Measurements from ENCODE around the gene ACSF3.
"Not testable (repeated sequence)": the region's sequence is repeated elsewhere in the genome, so short reads cannot be mapped to it uniquely, and the experiment has no call there.

ACSF3 gene

DNA sequence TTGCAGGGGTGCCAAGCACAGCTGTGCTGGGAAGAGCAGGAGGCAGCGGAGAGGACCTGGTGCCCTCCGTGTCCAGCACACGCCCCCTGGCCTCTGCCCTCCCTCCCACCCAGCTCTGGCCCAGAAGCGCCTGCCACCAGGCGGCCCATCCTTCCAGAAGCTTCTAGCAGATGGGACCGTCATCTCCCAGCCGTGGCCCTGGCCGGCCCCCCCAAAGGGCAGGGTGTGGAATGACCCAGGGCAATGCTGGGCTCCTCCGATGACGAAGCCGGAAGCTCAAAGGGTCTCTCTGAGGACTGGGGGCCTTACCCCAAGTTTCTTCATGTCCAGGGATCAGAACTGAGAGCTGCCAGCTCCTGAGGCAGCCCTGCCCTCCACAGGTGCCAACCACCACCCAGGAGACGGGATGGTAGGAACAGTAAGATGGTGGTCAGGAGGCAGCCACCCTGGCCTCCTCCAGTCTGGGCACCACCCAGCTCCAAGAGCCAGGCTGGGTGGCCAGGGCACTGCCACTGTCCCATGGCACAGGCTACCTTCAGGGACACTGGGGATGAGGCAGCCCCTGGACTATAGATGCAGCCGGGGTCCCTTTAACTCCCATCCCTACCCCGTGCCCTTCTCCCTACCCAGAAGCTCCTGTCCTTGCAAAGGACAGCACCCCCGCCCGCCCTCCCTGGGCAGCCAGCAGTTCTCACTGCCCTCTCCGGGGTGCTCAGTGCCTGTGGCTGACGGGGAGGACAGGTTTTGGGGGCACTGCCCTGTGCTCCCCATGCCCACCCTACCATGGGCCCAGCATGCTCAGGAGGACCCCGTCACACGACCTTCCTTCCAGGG, 71.4 kb downstream of the ACSF3 start:
- no peak for FAIRE-seq

DNA sequence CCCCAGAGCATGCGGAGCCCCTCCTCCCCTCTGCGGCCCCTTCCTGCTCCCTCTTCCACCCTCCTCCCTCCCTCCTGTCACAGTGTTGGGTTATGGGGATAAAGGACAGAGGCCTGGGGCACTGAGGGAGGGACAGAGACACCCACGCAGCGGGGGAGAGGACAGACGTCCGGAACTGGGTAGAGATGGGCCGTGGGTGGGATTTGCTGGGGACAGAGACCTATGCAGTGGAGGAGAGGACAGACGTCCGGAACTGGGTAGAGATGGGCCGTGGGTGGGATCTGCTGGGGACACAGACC, 72.0 kb downstream of the ACSF3 start:
- not testable (repeated sequence) for FAIRE-seq

DNA sequence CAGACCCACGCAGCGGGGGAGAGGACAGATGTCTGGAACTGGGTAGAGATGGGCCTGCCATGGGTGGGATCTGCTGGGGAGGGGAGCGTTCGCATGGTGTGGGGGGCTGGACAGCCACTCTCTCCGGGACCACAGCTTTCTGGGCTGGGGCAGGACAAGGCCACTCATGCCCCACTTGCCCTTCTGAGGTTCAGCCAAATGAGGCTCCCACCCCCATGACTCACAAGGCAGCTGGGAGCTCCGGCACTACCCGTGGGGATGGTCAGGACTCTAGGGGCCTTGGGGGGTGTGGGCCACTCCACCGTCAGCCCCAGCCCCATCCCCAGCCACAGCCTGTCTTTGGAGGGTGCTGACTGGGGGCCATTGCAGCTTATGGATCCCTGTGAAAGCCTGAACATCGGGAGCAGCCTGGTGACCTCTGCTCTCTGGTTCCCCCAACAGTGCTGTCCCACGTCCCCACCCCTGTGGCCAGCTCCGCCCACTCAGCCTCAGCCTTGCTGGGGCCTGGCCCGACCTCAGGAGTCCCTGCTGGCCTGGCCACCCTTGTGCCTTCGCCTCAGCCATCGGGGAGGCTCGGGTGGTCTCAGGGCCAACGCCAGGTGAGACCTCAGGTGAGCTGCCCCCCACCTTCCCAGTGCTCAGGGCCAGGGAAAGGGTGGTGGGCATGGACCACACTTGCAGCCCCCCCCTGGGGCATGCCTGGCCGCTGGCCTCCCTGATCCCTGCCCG, 73.2 kb downstream of the ACSF3 start:
- no peak for FAIRE-seq

DNA sequence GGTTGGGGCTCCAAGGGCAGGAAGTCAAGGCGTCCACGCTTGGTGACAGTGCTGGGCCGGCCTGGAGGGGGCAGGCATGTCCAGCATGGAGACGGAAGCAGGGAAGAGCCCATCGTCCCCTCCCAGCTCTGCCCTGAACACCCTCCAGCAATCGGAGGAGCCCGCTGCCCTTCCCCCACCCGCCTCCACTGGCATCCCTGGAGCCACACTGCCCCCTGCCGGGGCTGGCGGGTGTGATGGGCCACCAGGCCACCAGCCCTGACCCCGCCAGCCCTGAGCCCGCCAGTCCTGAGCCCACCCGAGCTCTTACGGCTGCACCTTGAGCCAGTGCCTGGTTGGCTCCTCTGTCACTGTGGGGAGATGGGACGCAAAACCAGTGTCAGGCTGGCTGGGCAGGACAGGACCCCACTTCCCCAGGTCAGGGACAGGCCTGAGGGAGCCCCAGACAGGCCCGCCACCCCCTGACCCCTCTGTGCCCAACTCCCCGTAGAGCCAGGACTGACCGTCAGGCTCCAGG, 73.8 kb downstream of the ACSF3 start:
- no peak for FAIRE-seq

DNA sequence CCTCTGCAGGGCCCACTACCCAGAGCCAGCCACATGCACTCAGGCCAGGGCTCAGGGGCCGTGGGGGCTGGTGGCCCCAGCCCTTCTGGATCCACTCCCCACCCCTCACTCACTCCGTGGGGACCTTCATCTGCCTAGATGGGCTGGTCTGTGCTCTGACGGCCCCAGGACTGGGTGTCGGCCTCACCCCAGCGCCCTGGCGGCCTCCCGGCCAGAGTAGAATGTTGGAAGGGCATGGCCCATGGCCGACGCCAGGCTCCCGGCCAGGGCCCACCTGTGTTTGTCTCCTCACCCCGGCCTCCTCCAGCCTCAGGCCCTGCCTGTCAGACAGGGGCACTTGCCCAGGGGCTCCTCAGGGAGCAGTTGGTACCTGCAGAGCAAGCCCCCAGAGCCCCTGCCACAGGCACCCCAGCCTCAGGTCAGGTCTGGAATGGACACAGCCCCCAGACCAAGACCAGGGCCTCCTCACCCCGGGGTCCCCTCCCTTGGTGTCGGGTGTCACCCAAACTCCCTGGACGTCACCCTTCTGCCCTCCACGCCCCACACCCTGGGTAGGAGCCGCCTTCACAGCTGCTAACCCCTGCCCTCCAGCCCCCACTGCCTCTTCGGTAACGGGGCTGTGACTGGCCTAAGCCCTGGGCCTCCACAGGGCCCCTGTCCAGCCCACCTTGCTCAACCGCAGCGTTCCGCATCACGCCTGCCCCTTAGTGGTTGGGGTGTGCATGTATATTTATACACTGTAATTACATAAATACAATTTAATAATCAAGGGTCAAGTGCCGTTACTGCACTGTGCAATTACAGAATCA, 74.9 kb downstream of the ACSF3 start:
- FAIRE-seq = no peak

DNA sequence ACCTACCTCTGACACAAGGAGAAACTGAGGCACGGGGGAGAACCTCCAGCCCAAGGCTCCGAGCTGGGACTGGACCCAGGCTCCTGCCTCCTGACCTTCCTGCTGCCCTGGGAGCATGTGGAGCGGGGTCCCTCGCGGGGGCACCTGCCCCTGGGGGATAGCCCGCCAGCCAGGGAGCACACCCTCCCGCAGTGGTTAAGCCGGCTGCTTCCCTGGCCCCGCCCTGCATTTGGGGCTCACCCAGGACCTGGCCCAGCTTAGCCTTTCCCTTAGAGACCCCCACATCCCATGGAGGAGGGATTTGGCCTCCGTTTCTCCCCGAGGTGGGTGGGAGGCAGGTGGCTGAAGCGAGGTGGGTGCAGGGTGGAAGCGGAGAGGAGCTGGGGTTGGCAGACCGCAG, 76.1 kb downstream of the ACSF3 start:
- FAIRE-seq = no peak

DNA sequence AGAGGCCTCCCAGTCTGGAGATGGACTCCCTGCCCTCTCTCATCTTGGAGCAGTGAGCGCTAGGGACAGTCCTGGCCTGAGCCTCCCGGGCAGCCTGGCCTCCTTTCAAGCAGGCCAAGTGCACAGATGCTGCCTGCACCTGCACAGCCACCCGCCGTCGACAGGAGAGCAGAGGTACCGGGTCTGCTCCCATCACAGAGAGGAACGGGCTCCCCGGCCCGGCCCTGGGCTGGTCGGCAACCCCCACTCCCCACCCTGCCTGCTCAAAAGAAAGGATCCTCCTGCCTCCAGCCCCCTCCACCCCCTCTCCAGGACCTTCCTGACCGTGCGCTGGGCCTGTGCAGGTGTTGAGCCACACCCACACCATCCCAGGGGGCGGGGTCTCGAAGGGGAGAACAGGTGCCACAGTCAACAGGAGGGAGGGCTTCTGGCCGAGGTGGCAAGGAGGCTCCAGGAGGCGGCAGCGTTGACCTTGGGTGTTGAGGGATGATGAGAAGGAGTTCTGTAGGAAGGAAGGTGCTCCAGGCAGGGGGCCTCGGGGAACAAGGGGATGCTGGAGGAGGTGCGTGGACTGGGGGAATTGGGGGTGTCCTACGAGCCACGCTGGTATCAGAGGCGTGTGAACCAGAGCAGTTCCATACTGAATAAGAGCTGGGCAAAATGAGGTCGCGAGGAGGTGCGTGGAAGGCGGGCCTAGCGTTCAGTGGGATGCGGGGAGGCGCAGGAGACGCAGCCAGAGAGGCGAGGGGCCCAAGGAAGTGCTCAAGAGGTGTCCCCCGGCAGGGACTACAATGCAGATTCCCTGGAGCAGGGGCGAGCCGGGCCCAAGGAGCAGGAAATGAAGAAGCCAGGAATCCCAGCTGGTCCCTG, 76.9 kb downstream of the ACSF3 start:
- FAIRE-seq = no peak

DNA sequence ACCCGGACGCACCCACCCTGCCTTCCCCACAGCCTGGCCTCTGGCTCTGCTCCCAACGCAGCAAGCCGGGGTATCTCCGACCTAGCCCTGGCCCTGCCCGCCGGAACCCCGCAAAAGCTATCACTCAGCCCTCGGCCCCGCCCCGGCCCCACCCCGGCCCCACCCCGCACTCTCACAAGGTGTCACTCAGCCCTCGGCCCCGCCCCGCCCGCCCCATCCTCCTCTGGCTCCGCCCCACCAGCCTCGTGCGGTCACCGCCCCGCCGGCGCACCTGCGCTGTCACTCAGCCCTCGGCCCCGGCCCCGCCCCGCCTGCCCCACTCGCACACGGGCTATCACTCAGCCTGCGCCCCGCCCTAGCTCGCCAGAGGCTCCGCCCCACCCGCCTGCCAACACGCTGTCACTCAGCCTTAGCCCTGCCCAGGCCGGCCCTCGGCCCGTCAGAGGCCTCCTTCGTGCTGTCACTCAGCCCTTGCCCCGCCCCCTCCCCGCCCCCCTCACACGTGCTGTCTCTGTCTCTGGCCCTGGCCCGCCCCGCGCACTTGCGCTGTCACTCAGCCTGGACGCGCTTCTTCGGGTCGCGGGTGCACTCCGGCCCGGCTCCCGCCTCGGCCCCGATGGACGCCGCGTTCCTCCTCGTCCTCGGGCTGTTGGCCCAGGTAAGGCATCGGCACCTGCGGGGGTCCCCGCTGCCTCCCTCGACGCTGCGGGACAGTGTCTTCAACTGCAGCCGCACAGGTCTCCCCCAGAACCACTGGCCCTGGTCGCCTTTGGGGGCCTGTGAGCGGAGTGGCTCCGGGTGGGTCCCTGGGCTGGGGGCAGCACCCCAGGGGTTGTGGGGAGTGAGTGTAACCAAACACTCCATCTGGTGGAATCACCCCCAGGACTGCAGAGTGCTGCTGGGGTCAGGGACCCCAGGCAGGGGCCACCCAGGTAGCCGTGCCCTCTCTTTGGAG, 77.8 kb downstream of the ACSF3 start, which contains the start of gene CDH15:
TSS of gene CDH15 (plus strand) at position 533 of the 955 bp plus-strand sequence. CDS start at position 617, 84 bp downstream.
- no peak for FAIRE-seq

DNA sequence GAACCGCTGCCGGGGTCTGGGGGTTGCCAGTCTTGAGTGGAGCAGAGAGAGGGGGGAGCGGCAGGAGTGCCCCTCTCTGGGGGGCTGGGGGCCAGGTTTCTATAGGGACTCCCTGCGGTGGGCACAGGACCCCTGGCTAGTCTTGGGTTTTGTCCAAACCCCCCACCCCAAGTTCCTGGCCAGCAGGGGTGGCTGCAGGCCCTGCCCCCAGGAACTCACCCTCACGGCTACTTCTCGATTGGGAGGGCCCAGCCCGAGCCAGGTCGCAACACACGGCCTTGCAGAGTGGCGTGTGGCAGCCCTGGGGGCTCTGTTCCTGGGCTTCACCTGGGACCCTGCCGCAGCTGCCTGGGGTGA, 78.5 kb downstream of the ACSF3 start:
- no peak for FAIRE-seq

DNA sequence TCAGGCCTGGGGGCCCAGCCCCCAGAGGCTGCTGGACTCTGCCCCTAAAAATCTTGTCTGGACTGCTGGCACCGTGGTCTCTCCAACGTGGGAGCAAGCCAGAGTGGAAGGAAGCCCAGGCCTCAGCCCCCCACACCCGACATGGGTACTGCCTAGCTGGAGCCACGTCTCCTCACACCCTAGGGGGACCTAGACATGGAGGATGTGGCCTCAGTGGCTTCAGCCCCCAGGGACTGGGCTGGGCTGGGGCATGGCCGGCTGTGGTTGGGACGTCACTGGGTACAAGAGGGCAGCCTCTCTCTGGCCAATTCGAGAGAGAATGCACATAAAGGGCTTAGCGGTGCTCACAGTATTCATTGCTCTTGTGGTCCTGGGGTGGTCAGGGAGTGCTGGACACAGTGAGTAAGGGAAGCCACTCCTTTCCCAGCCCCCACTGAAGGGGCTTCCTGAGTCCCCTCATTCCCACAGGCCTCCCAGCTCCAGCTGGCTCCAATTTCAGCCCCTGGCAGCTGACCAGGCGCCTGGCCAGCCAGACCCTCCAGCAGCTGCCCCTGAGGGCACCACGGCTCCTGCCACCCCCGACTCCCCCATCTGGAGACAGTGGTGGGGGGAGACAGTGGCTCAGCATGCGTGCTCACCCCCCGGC, 79.0 kb downstream of the ACSF3 start:
- FAIRE-seq = no peak

DNA sequence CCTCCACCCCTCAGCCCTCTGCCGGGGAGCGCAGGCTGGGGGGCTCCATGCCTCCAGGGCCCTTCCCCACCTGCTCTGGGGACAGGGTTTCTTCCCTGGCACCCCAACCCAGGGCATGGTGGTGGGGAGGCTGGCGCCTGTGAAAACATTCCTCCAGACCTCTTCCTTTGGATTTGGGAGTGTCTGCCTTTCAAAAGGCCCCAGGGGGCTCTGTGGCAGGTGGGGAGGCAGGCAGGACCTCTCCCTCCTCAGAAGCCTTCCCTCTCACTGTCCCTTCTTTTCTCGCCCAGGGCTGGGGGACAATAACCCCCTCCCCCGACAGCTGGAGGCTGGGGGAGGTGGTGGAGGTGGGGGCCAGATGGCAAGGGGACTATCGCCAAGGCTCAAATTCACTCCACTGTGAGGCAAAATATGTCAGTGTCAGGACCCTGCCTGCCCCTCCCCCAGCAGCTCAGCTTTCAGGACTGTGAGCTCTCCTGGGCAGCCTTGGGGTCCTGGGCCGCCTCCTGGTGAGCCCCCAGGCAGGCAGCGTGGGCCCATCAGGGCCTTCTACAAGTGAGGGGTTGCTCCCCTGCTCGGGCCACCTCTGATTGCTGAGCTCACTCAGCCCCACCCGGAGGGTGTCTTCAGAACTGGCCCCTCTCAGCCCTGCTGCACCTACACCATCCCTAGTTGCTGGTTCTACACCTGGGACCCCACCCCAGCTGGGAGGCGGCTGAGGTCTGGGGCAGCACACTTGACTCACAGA, 79.7 kb downstream of the ACSF3 start:
- no peak for FAIRE-seq

DNA sequence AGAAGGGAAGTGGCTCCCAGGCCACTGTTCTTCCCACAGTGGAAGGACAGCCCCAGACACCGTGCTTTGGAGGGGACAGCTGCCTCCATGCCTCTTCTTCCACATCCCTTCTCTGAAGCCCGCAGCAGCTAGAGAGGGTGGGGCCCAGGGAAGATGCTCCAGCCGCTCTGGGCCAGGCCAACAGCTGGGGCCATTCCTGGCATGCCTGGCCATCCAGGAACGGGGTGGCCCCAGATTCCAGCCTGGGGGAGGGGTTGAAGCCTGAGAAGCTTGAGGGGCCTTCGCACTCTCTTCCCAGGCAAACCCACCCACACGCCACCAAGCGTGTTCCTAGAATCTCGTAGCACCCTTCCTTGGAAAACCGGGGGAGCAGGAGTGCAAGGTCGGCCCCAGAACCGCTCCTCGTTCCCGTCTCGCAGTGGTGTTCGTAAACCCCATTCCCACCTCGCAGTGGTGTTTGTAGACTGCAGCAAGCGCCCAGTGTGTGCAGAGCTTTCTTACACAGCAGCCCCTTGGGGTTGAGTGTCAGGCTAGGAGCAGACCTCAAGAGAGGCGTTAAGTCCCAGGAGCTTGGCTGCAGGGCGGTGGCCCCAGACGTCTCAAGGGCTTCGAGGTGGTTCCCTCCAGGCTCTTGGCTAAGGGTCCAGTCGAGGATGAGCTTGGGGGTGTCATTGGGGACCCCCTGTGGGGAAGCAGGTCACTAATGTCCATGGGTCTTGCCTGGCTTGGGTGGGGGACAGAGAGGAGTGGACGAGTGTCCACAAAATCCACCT, 80.6 kb downstream of the ACSF3 start:
- FAIRE-seq = no peak

DNA sequence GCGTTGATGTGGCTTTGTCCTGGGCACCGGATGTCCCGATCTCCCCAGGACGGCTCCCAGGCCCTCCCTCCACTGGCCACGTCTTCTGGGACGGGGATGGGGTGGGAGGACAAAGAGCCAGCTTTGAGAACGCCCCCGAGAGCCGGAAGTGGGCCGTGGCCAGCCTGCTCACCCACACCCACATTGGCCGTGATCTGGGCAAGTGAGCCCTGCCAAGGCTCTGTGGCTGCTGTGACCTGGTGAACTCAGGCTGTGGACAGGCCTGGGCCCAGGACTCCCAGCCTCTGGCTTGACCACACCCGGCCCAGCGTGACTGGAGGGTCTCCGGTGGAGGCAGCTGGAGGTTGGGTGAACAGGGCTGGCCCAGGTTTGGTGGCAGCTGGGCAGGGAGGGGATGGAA, 81.2 kb downstream of the ACSF3 start:
- FAIRE-seq = no peak

DNA sequence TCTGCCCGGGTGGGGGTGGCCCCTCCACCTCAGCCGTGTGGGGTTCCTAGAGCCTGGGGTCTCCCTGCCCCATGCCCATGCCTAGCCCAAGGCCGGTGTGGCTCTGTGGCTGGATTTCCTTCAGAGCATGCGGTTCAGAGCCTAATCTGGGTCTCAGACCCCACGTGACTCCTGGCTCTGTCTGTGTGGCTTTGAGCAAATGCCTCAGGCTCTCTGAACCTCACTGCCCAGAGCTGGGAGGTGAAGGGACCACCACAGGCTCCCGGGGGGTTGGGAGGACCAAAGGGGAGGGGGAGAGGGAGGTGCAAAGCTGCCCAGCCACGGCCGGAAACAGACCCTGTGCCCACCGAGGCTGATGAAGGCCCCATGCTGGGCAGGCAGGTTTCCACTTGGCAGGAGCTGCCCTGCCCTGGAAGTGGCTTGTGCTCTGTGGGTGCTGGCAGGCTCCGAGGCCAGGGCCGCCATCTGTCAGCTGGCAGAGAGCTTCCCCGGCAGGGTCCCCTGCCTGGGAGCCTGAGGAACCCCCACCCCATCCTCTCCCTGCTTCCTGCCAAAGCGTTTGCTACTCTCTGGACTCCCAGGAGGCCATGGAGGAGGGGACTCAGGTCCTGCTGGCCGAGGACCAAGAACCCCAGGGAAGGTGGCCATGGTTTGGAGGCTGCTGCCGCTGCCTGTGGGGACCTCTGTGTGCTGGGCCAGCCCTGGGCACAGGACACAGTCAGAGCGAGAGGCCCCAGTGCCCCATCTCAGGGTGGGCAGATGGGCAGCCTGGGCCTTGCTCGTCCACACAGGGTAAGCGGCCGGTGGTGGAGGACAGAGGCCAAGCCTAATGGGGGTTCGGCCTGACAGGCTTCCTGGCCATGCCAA, 81.9 kb downstream of the ACSF3 start:
- no peak for FAIRE-seq

DNA sequence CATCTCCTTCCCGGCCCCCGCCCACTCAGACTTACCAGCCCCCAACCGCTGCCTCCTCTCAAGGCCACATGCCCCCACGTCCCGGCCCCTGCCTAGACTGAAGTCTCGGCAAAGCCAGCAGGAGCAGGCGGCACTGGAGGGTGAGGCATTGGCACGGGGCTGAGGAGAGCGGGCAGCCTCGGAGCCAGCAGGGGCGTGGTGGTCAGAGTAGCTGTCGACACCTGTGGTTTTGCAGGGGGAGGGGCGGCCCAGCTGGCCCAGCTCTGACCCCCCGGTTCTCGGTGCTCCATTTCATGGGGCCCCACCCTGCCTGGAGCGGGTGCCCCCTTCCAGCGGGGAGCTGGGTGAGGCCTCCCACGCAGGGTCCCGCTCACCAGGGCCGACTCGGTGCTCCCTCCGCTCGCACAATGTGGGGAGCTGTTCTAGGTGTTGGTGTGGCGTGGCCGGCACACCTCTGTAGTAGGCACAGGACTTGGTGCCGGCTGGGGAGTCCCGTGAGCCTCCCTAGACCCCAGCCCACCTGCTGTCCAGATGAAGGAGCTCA, 82.6 kb downstream of the ACSF3 start:
- FAIRE-seq = no peak

DNA sequence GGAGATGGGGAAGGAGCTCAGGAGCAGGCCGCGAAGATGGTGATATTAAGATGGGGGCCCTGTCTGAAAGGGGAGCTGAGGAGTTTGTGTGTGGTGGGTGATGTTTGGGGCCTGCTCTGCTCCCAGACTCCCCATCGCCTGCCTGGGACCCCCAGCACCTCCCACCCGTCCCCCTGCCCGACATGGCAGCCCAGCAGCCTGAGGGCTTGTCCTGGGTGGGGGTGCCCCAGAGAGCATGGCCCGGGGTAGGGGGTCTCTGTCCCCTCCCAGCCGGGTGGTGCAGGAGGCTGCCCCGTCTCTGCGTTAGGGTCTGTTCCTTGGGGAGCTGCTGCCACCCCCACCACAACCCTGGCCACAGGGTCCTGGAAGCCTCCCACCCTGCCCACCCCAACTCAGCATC, 83.1 kb downstream of the ACSF3 start:
- FAIRE-seq = no peak

DNA sequence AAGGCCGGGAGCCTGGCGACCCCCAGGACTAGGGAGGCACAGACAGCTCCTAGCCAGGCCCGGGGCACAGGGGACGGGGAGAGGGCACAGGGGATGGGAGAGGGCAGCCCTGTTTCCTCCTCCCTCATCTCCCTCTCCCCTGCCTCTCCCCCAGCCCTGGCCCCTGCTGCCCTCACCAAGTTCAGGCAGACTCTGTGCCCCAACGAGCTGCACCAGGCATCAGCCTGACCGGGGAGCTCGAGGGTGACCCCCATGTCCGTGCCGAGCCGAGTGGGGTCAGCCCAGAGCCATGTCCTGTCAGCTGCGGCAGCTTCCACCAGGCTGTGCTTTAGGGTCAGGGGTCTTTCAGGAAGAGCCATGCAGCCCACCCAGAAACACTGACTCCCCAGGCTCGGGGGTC, 83.8 kb downstream of the ACSF3 start:
- no peak for FAIRE-seq

Measured in endometrium (tissue), 2 donors.